Measurements from ENCODE around the gene CASK. TPM values are rescaled to one million over a fixed set of nuclear protein-coding genes. Genes with fewer than 3 reads are reported as not detected.

CASK gene
- total and polyA plus RNA-seq, 12 donors: 4.7 to 53.0 (median 41.3) TPM

GRCh38 chrX:41604766-41605543 lies 318.4 kb downstream of the CASK start:
- Histone ChIP-seq H3K4me3 (no peak overlapping the region), H3K4me1 (replicated peaks in 1 of 2) (peaks cover 0 to under 1% of the 10 kb centered on the region in 2 donors), H3K27me3 (no peaks in the 10 kb centered on the region), H3K9me3 (replicated peaks in 1 of 3) (no peaks in the 10 kb centered on the region), H3K27ac (no peak overlapping the region), H3K36me3 (replicated peaks in 1 of 2) (no peaks in the 10 kb centered on the region)
- intact Hi-C loops (cut with DNase I): no loop called here
- 57 to 71% (median 65%) methylated on average over 1 of the region's 1 CpG for WGBS, 4 donors
- no peak for DNase-seq
- TF ChIP-seq CTCF (IDR thresholded peaks at IDR 0.05) (no peak), POLR2A (IDR thresholded peaks at IDR 0.05) (no peak)

GRCh38 chrX:41604177-41604576 lies 319.2 kb downstream of the CASK start:
- Histone ChIP-seq H3K9me3 (replicated peaks in 1 of 3) (no peaks in the 10 kb centered on the region), H3K27ac (peak overlapping the region in 1 of 5 donors; percentile 18), H3K27me3 (no peaks in the 10 kb centered on the region), H3K4me3 (no peak overlapping the region), H3K4me1 (replicated peaks in 1 of 2) (peaks cover 0 to 5% of the 10 kb centered on the region in 2 donors), H3K36me3 (replicated peaks in 1 of 2) (no peaks in the 10 kb centered on the region)
- no peak for TF ChIP-seq POLR2A (IDR thresholded peaks at IDR 0.05)
- no peak for TF ChIP-seq CTCF (IDR thresholded peaks at IDR 0.05)
- WGBS, 4 donors: 48 to 68% (median 52%) methylated on average over 2 of the region's 2 CpGs
- DNase-seq: no peak
- intact Hi-C loops (cut with DNase I): no loop called here

GRCh38 chrX:41603596-41603995 lies 319.8 kb downstream of the CASK start:
- Histone ChIP-seq H3K9me3 (replicated peaks in 1 of 3) (no peaks in the 10 kb centered on the region), H3K27me3 (no peaks in the 10 kb centered on the region), H3K27ac (no peak overlapping the region), H3K36me3 (replicated peaks in 1 of 2) (no peaks in the 10 kb centered on the region), H3K4me1 (replicated peaks in 1 of 2) (peaks cover 0 to 5% of the 10 kb centered on the region in 2 donors), H3K4me3 (no peak overlapping the region)
- TF ChIP-seq CTCF (IDR thresholded peaks at IDR 0.05) (no peak), POLR2A (IDR thresholded peaks at IDR 0.05) (no peak)
- no peak for DNase-seq
- intact Hi-C loops (cut with DNase I): no loop called here
- 75 to 92% (median 87%) methylated on average over 1 of the region's 1 CpG for WGBS, 4 donors

- Histone ChIP-seq H3K4me1 (replicated peaks in 1 of 2) (peaks cover 0 to 5% of the 10 kb centered on the region in 2 donors), H3K4me3 (no peak overlapping the region), H3K9me3 (replicated peaks in 1 of 3) (no peaks in the 10 kb centered on the region), H3K36me3 (replicated peaks in 1 of 2) (no peaks in the 10 kb centered on the region), H3K27ac (no peak overlapping the region), H3K27me3 (no peaks in the 10 kb centered on the region)
- 89 to 100% (median 93%) methylated on average over 2 of the region's 2 CpGs for WGBS, 4 donors
- no peak for DNase-seq
- TF ChIP-seq POLR2A (IDR thresholded peaks at IDR 0.05) (no peak), CTCF (IDR thresholded peaks at IDR 0.05) (no peak)
- intact Hi-C loops (cut with DNase I): no loop called here
Observed at GRCh38 chrX:41602816-41603345, 320.5 kb downstream of the CASK start.

Data from adrenal gland (tissue), 12 donors.